ENCODE results near the gene CFAP251.

The CFAP251 gene

DNA sequence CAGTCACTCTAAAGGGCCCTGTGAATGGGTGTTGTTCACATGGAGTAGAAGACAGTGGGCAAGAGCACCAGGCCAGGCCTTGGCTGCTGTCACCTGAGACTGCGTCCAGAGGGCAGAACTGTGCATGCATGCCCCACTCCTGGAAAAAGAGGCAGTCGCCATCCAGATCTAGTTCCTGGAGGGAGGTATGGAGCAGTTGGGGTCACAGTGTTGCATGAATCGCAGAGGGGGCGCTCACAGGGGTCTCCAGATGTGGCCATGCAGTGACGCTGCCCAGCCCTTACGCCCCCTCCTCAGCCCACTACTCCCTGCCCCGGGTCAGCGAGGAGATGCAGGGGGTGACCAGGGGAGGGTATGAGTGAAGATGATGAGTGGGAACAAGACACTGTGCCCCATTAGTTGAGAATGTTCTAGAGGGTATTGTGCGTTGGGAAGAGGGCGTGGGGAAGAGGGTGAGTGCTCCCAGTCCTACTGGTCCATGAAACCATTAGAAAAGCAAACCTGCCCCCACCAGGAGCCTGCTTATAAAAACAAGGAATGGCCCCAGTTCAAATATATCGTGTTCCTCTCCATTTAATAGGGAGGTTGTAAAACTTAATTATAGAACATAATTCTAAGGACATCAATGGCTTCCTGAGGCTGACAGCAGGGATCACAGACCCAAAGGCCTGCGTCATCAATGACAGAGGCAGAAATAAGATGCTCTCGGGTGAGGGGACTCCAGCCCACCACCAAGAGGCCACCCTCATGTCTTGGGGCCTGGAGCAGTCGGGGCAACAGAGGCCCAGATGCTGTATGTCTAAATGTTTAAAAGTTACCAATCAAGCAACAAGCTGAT is 71.1 kb downstream of the CFAP251 start:
- Histone ChIP-seq H3K36me3 (ENCODE audit: control insufficient read depth, insufficient read depth, low read length) (no peaks in the 10 kb centered on the region), H3K27ac (ENCODE audit: low read length) (no peak overlapping the region), H3K4me1 (ENCODE audit: control insufficient read depth, insufficient read depth, low read length) (no peaks in the 10 kb centered on the region), H3K4me3 (ENCODE audit: low read length) (no peak overlapping the region), H3K9me3 (ENCODE audit: control insufficient read depth, insufficient read depth, low read length) (no peaks in the 10 kb centered on the region), H3K27me3 (ENCODE audit: control insufficient read depth, insufficient read depth, low read length) (no peaks in the 10 kb centered on the region)
- DNase-seq (ENCODE audit: low read depth, low spot score) = no peak
- no CpG with 5 or more reads among the region's 14 CpGs for WGBS (ENCODE audit: insufficient coverage, insufficient read length)

DNA sequence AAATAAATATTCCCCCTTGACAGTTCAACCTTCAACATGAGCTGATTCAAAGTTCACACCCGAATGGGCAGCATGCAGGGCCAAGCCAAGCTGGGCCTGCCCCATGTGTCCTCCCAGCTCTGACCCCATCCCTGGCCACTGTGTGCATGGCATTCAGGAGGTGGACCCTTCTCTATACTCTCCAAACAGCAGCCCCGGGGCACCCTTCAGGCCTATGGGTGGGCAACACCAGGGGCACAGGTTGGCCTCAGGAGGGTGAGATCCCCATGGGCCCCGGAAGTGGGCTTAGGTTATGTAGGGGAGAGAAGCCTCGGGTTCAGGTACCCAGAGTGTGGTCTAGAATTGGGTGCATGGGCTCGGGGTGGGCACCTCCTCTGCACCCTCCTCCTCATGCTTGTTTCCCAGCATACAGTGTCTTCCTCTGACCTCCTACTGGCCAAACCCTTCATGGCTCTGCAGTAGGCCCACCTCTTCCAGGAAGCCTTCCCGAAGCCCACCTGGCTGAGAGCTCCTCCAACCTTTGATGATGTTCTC is 71.8 kb downstream of the CFAP251 start:
- H3K36me3 ChIP-seq (ENCODE audit: control insufficient read depth, insufficient read depth, low read length) = no peaks in the 10 kb centered on the region
- no CpG with 5 or more reads among the region's 6 CpGs for WGBS (ENCODE audit: insufficient coverage, insufficient read length)
- H3K27ac ChIP-seq (ENCODE audit: low read length) = no peak overlapping the region
- no peaks in the 10 kb centered on the region for H3K4me1 ChIP-seq (ENCODE audit: control insufficient read depth, insufficient read depth, low read length)
- H3K4me3 ChIP-seq (ENCODE audit: low read length) = no peak overlapping the region
- H3K9me3 ChIP-seq (ENCODE audit: control insufficient read depth, insufficient read depth, low read length) = no peaks in the 10 kb centered on the region
- no peak for DNase-seq (ENCODE audit: low read depth, low spot score)
- H3K27me3 ChIP-seq (ENCODE audit: control insufficient read depth, insufficient read depth, low read length) = no peaks in the 10 kb centered on the region

DNA sequence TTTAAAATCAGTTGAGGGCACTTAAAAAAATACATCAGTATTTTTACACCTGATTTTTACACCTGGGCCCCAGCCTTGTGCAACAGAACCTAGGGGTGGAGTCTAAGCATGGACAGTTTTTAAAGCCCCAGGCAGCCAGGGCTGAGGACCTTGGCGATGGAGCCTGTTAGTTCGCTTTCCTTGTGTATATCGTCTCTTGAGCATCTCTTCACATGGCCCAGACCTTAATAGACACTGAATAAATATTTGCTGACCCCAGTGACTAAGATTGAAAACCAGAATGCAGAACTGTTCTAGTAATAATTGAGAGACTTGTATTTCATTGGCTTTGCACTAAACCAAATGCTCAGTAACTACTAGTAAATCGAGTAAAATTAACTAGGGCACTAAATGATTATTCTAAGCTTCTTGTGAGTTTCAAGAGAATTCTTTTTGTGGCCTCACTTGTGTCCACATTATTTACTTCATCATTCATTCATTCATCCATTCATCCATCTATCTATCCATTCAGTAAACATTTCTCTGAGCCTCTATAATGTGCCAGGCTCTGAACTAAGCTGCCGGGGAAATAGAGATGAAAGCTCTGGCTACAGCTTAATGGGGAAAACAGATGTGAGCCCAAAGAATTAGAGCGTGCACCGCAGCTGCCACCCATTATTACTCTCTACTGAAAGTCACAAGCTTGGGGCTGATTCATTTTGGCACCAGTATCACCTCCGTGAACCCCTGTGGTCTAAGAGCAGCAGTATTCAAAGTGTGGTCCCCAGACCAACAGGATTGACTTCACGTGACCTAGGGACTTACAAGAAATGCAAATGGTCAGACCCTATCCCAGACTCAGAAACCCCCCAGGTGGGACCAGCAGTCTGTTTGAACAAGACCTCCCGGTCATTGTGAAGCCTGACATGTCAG is 72.6 kb downstream of the CFAP251 start:
- no peak overlapping the region for H3K4me3 ChIP-seq (ENCODE audit: low read length)
- no peak overlapping the region for H3K27ac ChIP-seq (ENCODE audit: low read length)
- no CpG with 5 or more reads among the region's 10 CpGs for WGBS (ENCODE audit: insufficient coverage, insufficient read length)
- no peaks in the 10 kb centered on the region for H3K9me3 ChIP-seq (ENCODE audit: control insufficient read depth, insufficient read depth, low read length)
- H3K4me1 ChIP-seq (ENCODE audit: control insufficient read depth, insufficient read depth, low read length) = no peaks in the 10 kb centered on the region
- no peaks in the 10 kb centered on the region for H3K27me3 ChIP-seq (ENCODE audit: control insufficient read depth, insufficient read depth, low read length)
- H3K36me3 ChIP-seq (ENCODE audit: control insufficient read depth, insufficient read depth, low read length) = no peaks in the 10 kb centered on the region
- DNase-seq (ENCODE audit: low read depth, low spot score) = no peak

DNA sequence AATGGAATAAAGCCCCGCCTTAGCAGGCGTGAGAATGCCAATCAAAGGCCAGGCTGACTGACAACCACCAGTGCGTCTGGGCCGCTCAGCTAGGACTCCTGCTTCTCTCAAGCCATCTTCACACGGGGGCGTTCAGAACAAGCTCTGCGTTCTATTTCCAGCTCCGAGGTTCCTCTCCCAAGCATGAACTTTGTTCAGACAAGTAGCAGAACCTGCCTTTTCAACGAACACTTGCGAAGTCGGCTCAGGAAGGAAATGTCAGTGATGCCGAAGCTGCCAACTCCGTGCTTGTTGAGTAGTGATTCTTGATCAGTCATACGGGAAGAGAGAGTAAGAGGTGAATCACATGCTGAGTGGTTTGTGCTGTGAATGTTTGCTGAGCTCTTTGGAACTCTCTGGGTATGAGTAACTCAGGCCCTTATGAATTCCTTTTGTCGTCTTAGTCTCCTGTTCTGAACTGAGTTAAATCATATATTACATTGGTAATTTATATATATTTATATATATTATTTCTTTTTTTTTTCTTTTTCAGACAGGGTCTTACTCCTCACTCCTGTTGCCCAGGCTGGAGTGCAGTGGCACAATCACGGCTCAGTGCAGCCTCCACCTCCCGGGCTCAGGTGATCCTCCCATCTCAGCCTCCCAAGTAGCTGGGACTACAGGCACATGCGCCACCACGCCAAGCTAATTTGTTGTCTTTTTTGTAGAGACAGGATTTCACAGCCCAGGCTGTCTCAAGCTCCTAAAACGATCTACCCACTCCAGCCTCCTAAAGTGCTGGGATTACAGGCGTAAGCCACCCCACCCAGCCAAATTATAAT is 73.9 kb downstream of the CFAP251 start:
- H3K36me3 ChIP-seq (ENCODE audit: control insufficient read depth, insufficient read depth, low read length) = no peaks in the 10 kb centered on the region
- no peaks in the 10 kb centered on the region for H3K9me3 ChIP-seq (ENCODE audit: control insufficient read depth, insufficient read depth, low read length)
- H3K27ac ChIP-seq (ENCODE audit: low read length) = no peak overlapping the region
- no peak overlapping the region for H3K4me3 ChIP-seq (ENCODE audit: low read length)
- no peak for DNase-seq (ENCODE audit: low read depth, low spot score)
- H3K27me3 ChIP-seq (ENCODE audit: control insufficient read depth, insufficient read depth, low read length) = no peaks in the 10 kb centered on the region
- WGBS (ENCODE audit: insufficient coverage, insufficient read length) = no CpG with 5 or more reads among the region's 21 CpGs
- no peaks in the 10 kb centered on the region for H3K4me1 ChIP-seq (ENCODE audit: control insufficient read depth, insufficient read depth, low read length)

DNA sequence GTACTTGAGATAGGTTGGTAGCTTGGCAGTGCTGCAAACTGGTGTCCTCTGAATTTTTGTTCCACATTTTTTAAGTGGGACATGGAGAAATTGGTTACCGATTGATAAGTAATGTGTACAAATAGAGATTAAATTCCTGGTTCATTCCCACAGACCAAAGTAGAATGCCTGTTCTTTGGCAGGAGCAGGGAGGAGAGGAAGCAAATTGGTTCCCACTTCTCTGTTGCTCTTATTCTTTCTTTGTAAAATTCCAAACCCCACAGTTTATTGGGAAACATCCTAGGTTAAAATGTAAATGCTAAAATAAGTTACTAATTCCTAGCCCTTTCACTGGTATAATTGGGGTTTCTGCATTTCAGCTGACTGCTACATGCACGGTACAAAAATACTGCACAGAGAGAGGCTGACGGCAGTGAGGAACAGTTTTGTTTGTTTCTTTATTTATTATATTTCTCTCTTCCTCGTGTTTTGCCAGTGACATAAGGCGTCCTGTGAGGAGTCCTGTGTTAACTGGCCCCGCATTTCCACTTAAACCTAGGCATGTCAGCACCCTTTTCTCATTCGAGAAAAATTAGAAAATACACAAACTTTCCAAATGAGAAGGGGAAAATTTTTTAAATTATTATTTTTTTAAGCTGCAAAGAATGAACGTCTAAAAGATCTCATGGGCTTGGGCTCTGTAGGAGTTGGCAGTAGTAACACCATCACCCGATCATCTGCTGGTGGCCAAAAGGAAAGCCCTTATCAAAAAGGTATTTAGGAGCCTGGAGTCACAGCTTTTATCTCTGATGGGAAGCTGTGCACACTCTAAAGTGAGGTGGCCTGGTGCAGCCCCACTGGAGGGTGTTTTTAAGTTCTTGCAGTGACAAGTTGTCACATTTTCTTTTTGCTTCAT is 77.9 kb downstream of the CFAP251 start:
- H3K27ac ChIP-seq (ENCODE audit: low read length) = no peak overlapping the region
- no peak overlapping the region for H3K4me3 ChIP-seq (ENCODE audit: low read length)
- no peaks in the 10 kb centered on the region for H3K27me3 ChIP-seq (ENCODE audit: control insufficient read depth, insufficient read depth, low read length)
- no peak for DNase-seq (ENCODE audit: low read depth, low spot score)
- no CpG with 5 or more reads among the region's 9 CpGs for WGBS (ENCODE audit: insufficient coverage, insufficient read length)
- H3K36me3 ChIP-seq (ENCODE audit: control insufficient read depth, insufficient read depth, low read length) = no peaks in the 10 kb centered on the region
- no peaks in the 10 kb centered on the region for H3K9me3 ChIP-seq (ENCODE audit: control insufficient read depth, insufficient read depth, low read length)
- no peaks in the 10 kb centered on the region for H3K4me1 ChIP-seq (ENCODE audit: control insufficient read depth, insufficient read depth, low read length)

DNA sequence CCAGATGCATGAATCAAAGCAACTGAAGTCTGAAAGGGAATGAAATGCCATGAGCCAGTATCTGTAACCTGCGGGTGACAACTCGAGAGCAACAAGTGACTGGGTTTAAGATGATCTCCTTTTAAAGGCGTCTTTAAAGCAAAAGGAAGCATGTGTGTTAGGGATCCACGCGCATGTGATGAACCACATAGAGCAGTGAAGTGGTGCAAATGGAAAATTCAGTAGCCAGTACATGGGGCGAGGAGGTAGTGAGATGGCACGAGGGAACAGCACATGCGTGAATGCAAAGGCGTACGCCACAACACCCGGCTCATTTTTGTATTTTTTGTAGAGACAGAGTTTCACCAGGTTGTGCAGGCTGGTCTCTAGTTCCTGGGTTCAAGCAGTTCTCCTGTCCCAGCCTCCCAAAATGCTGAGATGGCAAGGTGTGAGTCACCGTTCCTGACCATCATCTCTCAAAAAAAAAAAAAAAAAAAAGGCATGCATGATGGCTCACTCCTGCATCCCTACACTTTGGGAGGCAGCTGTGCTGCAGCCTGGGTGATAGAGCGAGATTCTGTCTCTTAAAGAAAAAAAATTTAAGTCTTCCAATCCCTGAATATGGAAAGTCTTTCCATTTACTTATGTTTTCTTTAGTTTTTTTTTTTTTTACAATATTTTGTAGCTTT is 78.7 kb downstream of the CFAP251 start:
- H3K27me3 ChIP-seq (ENCODE audit: control insufficient read depth, insufficient read depth, low read length) = no peaks in the 10 kb centered on the region
- no peaks in the 10 kb centered on the region for H3K4me1 ChIP-seq (ENCODE audit: control insufficient read depth, insufficient read depth, low read length)
- no peak overlapping the region for H3K27ac ChIP-seq (ENCODE audit: low read length)
- WGBS (ENCODE audit: insufficient coverage, insufficient read length) = no CpG with 5 or more reads among the region's 13 CpGs
- H3K4me3 ChIP-seq (ENCODE audit: low read length) = no peak overlapping the region
- H3K9me3 ChIP-seq (ENCODE audit: control insufficient read depth, insufficient read depth, low read length) = no peaks in the 10 kb centered on the region
- DNase-seq (ENCODE audit: low read depth, low spot score) = no peak
- no peaks in the 10 kb centered on the region for H3K36me3 ChIP-seq (ENCODE audit: control insufficient read depth, insufficient read depth, low read length)

DNA sequence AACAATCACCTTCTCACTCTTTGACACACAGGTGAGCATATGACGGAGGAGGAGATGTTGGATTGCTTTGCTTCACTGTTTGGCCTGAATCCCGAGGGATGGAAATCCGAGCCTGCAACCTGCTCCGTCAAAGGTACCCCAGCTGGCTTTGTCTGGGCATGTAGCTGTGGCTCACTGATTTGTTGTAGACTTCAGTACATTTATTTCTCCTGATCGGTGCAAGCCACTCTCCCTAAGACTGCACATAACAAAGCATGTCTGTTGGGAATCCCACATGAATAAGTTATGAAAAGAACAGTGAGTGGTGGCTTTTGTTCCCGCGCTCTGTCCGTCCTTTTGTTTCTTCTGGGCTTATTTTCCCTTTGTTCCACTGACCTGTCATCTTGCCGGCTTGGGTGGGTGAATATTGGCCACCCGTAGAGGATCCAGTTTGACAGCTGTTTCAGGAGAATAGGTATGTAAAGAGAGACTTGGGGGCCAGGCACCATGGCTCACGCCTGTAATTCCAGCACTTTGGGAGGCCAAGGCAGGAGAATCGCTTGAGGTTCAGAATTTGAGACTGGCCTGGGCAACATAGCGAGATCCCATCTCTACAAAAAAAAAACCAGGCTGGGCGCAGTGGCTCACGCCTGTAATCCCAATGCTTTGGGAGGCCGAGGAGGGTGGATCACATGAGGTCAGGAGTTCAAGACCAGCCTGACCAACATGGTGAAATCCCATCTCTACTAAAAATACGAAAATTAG is 83.2 kb downstream of the CFAP251 start:
- Histone ChIP-seq H3K4me3 (ENCODE audit: low read length) (no peak overlapping the region), H3K36me3 (ENCODE audit: control insufficient read depth, insufficient read depth, low read length) (no peaks in the 10 kb centered on the region), H3K27me3 (ENCODE audit: control insufficient read depth, insufficient read depth, low read length) (no peaks in the 10 kb centered on the region), H3K27ac (ENCODE audit: low read length) (no peak overlapping the region), H3K9me3 (ENCODE audit: control insufficient read depth, insufficient read depth, low read length) (no peaks in the 10 kb centered on the region), H3K4me1 (ENCODE audit: control insufficient read depth, insufficient read depth, low read length) (no peaks in the 10 kb centered on the region)
- no peak for DNase-seq (ENCODE audit: low read depth, low spot score)
- WGBS (ENCODE audit: insufficient coverage, insufficient read length) = no CpG with 5 or more reads among the region's 17 CpGs

DNA sequence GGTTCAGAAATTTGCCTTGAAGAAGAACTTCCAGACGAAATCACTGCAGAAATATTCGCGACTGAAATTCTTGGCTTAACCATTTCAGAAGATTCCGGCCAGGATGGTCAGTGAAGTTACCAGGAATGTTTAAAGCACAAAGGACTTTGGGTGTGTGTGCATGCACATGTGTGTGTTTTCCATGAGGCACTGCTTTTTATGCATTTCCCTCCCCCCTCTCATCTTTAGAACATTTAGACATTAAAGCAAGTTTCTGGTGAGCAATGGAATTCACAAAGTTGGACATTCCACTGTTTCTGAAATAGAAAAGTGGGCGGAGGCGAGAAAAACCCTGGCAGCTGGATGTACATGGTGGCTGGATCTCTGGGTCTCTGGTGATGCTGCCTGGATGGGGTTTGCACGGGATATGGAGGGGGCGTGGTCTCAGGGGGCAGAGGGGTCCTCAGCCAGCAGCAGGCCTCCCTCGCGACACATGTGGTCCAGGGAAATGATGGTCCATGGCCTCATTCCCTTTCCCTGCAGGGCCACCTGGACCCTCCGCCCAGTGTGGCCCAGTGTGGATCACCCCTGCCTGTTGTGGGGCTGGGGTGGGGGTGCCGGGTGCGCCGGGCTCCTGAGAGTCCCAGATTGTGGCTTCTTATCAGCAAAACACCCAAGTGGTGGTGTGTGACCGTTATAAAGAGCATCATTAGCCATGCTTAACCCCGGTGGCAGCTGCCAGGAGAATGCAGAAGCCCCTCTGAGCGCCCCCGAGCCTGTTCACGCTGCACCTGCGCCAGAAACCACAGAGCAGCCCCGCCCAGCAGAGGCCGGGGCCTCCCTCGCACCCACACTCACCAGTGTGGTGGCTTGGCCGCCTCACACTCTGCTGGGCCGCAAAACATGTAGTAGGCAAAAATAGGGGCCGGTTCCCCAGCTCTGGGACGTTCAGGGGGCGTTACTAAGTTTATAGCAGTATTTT is 85.5 kb downstream of the CFAP251 start:
- Histone ChIP-seq H3K27me3 (ENCODE audit: control insufficient read depth, insufficient read depth, low read length) (no peaks in the 10 kb centered on the region), H3K4me3 (ENCODE audit: low read length) (no peak overlapping the region), H3K4me1 (ENCODE audit: control insufficient read depth, insufficient read depth, low read length) (no peaks in the 10 kb centered on the region), H3K36me3 (ENCODE audit: control insufficient read depth, insufficient read depth, low read length) (no peaks in the 10 kb centered on the region), H3K9me3 (ENCODE audit: control insufficient read depth, insufficient read depth, low read length) (no peaks in the 10 kb centered on the region), H3K27ac (ENCODE audit: low read length) (no peak overlapping the region)
- no peak for DNase-seq (ENCODE audit: low read depth, low spot score)
- no CpG with 5 or more reads among the region's 28 CpGs for WGBS (ENCODE audit: insufficient coverage, insufficient read length)
